ENCODE results near the gene CA10.

CA10 gene

GRCh38 chr17:51817117-51817516 lies 341.4 kb downstream of the CA10 start:
- H3K36me3 ChIP-seq (ENCODE audit: insufficient read depth, low read length) = no peaks in the 10 kb centered on the region
- no peak overlapping the region for H3K4me2 ChIP-seq (ENCODE audit: insufficient read depth, low read length)
- H4K20me1 ChIP-seq (ENCODE audit: insufficient read depth, low read length) = no peaks in the 10 kb centered on the region
- no peak overlapping the region for H3K4me3 ChIP-seq (ENCODE audit: low read depth in 1 of 2, low read length in 2 of 2)
- H3K27me3 ChIP-seq (ENCODE audit: insufficient read depth, low read length, poor library complexity) = peaks cover 5% of the 10 kb centered on the region
- no peaks in the 10 kb centered on the region for H3K79me2 ChIP-seq (ENCODE audit: insufficient read depth, low read length)
- no peak overlapping the region for H3K9ac ChIP-seq (ENCODE audit: low read depth, low read length)
- ATAC-seq (ENCODE audit: insufficient read depth, low read depth) (no peak), DNase-seq (no peak)
- H2AFZ ChIP-seq (ENCODE audit: low read depth, low read length) = no peak overlapping the region
- no peaks in the 10 kb centered on the region for H3K4me1 ChIP-seq (ENCODE audit: insufficient read depth, low read length)
- no peaks in the 10 kb centered on the region for H3K9me3 ChIP-seq (ENCODE audit: insufficient read depth, low read length, severe bottlenecking)
- no peak overlapping the region for H3K27ac ChIP-seq (ENCODE audit: low read length)
- TF ChIP-seq, protein P1, sequence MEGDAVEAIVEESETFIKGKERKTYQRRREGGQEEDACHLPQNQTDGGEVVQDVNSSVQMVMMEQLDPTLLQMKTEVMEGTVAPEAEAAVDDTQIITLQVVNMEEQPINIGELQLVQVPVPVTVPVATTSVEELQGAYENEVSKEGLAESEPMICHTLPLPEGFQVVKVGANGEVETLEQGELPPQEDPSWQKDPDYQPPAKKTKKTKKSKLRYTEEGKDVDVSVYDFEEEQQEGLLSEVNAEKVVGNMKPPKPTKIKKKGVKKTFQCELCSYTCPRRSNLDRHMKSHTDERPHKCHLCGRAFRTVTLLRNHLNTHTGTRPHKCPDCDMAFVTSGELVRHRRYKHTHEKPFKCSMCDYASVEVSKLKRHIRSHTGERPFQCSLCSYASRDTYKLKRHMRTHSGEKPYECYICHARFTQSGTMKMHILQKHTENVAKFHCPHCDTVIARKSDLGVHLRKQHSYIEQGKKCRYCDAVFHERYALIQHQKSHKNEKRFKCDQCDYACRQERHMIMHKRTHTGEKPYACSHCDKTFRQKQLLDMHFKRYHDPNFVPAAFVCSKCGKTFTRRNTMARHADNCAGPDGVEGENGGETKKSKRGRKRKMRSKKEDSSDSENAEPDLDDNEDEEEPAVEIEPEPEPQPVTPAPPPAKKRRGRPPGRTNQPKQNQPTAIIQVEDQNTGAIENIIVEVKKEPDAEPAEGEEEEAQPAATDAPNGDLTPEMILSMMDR (IDR thresholded peaks at IDR 0.05; ENCODE audit: borderline replicate concordance, extremely low read depth, low read length, poor library complexity, severe bottlenecking) = no peak
- no peak for TF ChIP-seq EZH2 (IDR thresholded peaks at IDR 0.05; ENCODE audit: borderline replicate concordance, low read depth, low read length, severe bottlenecking)

DNA sequence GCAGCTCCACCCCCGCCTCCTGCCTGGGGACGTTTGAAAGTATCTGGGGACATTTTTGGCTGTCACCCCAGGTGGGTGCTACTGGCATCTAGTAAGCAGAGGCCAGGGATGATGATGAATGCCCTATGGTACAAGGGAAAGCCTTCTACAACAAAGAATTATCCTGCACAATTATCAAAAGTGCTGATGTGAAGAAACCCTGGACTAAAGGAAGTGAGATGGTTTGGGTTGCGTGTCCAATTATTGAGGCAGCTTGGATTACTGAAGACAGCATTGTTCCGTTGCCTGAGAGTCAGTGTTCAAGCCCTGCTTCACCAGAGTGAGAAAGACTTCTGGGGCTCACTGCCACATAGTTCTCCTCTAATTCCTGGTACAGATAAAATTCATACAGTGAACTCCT lies 343.4 kb downstream of the CA10 start:
- H3K9me3 ChIP-seq (ENCODE audit: insufficient read depth, low read length, severe bottlenecking) = no peaks in the 10 kb centered on the region
- ATAC-seq (ENCODE audit: insufficient read depth, low read depth) (no peak), DNase-seq (no peak)
- no peaks in the 10 kb centered on the region for H3K36me3 ChIP-seq (ENCODE audit: insufficient read depth, low read length)
- no peaks in the 10 kb centered on the region for H3K79me2 ChIP-seq (ENCODE audit: insufficient read depth, low read length)
- H4K20me1 ChIP-seq (ENCODE audit: insufficient read depth, low read length) = no peaks in the 10 kb centered on the region
- no peak for TF ChIP-seq EZH2 (IDR thresholded peaks at IDR 0.05; ENCODE audit: borderline replicate concordance, low read depth, low read length, severe bottlenecking)
- TF ChIP-seq, protein P1 (IDR thresholded peaks at IDR 0.05; ENCODE audit: borderline replicate concordance, extremely low read depth, low read length, poor library complexity, severe bottlenecking) = no peak
- no peak overlapping the region for H3K9ac ChIP-seq (ENCODE audit: low read depth, low read length)
- no peak overlapping the region for H3K4me2 ChIP-seq (ENCODE audit: insufficient read depth, low read length)
- H2AFZ ChIP-seq (ENCODE audit: low read depth, low read length) = no peak overlapping the region
- H3K4me1 ChIP-seq (ENCODE audit: insufficient read depth, low read length) = no peaks in the 10 kb centered on the region
- no peak overlapping the region for H3K27ac ChIP-seq (ENCODE audit: low read length)
- no peak overlapping the region for H3K4me3 ChIP-seq (ENCODE audit: low read depth in 1 of 2, low read length in 2 of 2)
- peaks cover 5% of the 10 kb centered on the region for H3K27me3 ChIP-seq (ENCODE audit: insufficient read depth, low read length, poor library complexity)

DNA sequence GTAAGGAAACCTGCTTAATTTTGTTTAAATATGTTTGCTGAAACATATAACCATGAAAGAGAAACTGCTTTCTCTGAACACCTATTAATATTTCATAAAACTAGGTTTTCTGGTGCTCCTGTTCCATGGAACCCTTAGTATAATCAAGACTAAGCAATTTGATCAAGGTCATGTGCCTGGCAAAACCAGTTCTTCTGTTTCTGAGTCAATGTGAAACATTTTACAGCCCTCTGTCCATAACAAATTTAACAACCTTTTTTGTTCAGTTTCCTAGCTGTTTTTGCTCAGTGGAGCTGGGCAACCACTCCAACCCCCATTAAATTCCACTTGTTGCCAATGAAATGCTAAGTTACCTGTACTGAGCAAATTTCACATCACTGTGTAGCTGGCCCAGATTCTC lies 344.0 kb downstream of the CA10 start:
- peaks cover 5% of the 10 kb centered on the region for H3K27me3 ChIP-seq (ENCODE audit: insufficient read depth, low read length, poor library complexity)
- no peak overlapping the region for H3K4me2 ChIP-seq (ENCODE audit: insufficient read depth, low read length)
- H3K9ac ChIP-seq (ENCODE audit: low read depth, low read length) = no peak overlapping the region
- H3K36me3 ChIP-seq (ENCODE audit: insufficient read depth, low read length) = no peaks in the 10 kb centered on the region
- no peaks in the 10 kb centered on the region for H3K79me2 ChIP-seq (ENCODE audit: insufficient read depth, low read length)
- no peaks in the 10 kb centered on the region for H3K9me3 ChIP-seq (ENCODE audit: insufficient read depth, low read length, severe bottlenecking)
- no peaks in the 10 kb centered on the region for H3K4me1 ChIP-seq (ENCODE audit: insufficient read depth, low read length)
- TF ChIP-seq EZH2 (IDR thresholded peaks at IDR 0.05; ENCODE audit: borderline replicate concordance, low read depth, low read length, severe bottlenecking) = no peak
- TF ChIP-seq, protein P1 (IDR thresholded peaks at IDR 0.05; ENCODE audit: borderline replicate concordance, extremely low read depth, low read length, poor library complexity, severe bottlenecking) = no peak
- H4K20me1 ChIP-seq (ENCODE audit: insufficient read depth, low read length) = no peaks in the 10 kb centered on the region
- no peak overlapping the region for H3K27ac ChIP-seq (ENCODE audit: low read length)
- ATAC-seq (ENCODE audit: insufficient read depth, low read depth) (no peak), DNase-seq (no peak)
- H2AFZ ChIP-seq (ENCODE audit: low read depth, low read length) = no peak overlapping the region
- H3K4me3 ChIP-seq (ENCODE audit: low read depth in 1 of 2, low read length in 2 of 2) = no peak overlapping the region

DNA sequence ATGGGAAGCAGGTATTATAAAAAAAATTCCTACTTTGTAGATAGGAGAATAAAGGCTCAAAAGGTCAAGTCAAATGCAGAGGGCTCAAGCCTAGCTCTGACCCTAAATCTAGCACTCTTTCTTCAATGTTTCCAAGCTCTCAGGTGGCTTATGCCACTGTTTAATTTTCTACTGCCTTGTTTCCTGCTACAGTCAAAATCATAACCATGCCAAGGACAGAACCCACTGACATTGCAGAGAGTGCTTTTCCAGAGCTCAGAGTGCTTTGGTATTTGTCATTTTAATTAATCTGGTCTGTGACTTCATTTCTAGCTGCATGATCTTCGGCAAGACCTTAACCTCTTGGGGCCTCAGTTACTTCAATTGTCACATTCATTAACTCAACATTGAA lies 344.7 kb downstream of the CA10 start:
- Histone ChIP-seq H3K36me3 (ENCODE audit: insufficient read depth, low read length) (no peaks in the 10 kb centered on the region), H3K27ac (ENCODE audit: low read length) (no peak overlapping the region), H3K4me3 (ENCODE audit: low read depth in 1 of 2, low read length in 2 of 2) (no peak overlapping the region), H3K4me1 (ENCODE audit: insufficient read depth, low read length) (no peaks in the 10 kb centered on the region), H3K79me2 (ENCODE audit: insufficient read depth, low read length) (no peaks in the 10 kb centered on the region), H3K4me2 (ENCODE audit: insufficient read depth, low read length) (no peak overlapping the region), H3K9ac (ENCODE audit: low read depth, low read length) (no peak overlapping the region), H3K27me3 (ENCODE audit: insufficient read depth, low read length, poor library complexity) (peaks cover 5% of the 10 kb centered on the region), H2AFZ (ENCODE audit: low read depth, low read length) (no peak overlapping the region), H4K20me1 (ENCODE audit: insufficient read depth, low read length) (no peaks in the 10 kb centered on the region), H3K9me3 (ENCODE audit: insufficient read depth, low read length, severe bottlenecking) (no peaks in the 10 kb centered on the region)
- no peak for DNase-seq
- no peak for TF ChIP-seq EZH2 (IDR thresholded peaks at IDR 0.05; ENCODE audit: borderline replicate concordance, low read depth, low read length, severe bottlenecking)
- TF ChIP-seq, protein P1 (IDR thresholded peaks at IDR 0.05; ENCODE audit: borderline replicate concordance, extremely low read depth, low read length, poor library complexity, severe bottlenecking) = no peak
- ATAC-seq (ENCODE audit: insufficient read depth, low read depth) = no peak

Measured in DND-41 (cell line).